NCI-H2107 (cell line): ENCODE measurements around the gene TNFRSF17.
"Not testable (repeated sequence)": the region's sequence is repeated elsewhere in the genome, so short reads cannot be mapped to it uniquely, and the experiment has no call there.

Experiments used
- DNase-seq: peaks from one replicate; lab custom pipeline; 2025; lab: John Stamatoyannopoulos, UW

The TNFRSF17 gene

GRCh38 chr16:11970292-11970691 is 5.3 kb downstream of the TNFRSF17 start:
- not testable (repeated sequence) for DNase-seq

GRCh38 chr16:11972128-11972527 is 7.1 kb downstream of the TNFRSF17 start:
- DNase-seq, result no peak

- DNase-seq, result no peak
Measured at GRCh38 chr16:11973070-11973469, 8.1 kb downstream of the TNFRSF17 start.

GRCh38 chr16:11976850-11977375 is 11.9 kb downstream of the TNFRSF17 start:
- DNase-seq, result no peak

GRCh38 chr16:11977376-11978041 is 12.5 kb downstream of the TNFRSF17 start:
- no peak for DNase-seq

GRCh38 chr16:11978080-11978479 is 13.1 kb downstream of the TNFRSF17 start:
- no peak for DNase-seq

GRCh38 chr16:11979013-11979672 is 14.1 kb downstream of the TNFRSF17 start:
- DNase-seq, result no peak

GRCh38 chr16:11980136-11980844 is 15.3 kb downstream of the TNFRSF17 start:
- no peak for DNase-seq

- no peak for DNase-seq
Measured at GRCh38 chr16:11985250-11985649, 20.2 kb downstream of the TNFRSF17 start.

- no peak for DNase-seq
Measured at GRCh38 chr16:11986521-11987057, 21.6 kb downstream of the TNFRSF17 start.

GRCh38 chr16:11988258-11988978 is 23.4 kb downstream of the TNFRSF17 start:
- DNase-seq, result no peak

GRCh38 chr16:11990702-11991390 is 25.8 kb downstream of the TNFRSF17 start:
- no peak for DNase-seq

GRCh38 chr16:11992008-11992584 is 27.1 kb downstream of the TNFRSF17 start:
- no peak for DNase-seq

GRCh38 chr16:11992586-11993524 is 27.8 kb downstream of the TNFRSF17 start:
- peak; percentile 71 for DNase-seq

GRCh38 chr16:11994143-11995119 is 29.4 kb downstream of the TNFRSF17 start:
- DNase-seq, result no peak

- no peak for DNase-seq
Measured at GRCh38 chr16:11996433-11997330, 31.7 kb downstream of the TNFRSF17 start.

- no peak for DNase-seq
Measured at GRCh38 chr16:12000032-12000431, 35.0 kb downstream of the TNFRSF17 start.
